DOHH2 (cell line): Measurements from ENCODE around the gene GPATCH8.

Source experiments
- H3F3A ChIP-seq: fragments of 200-600 bp; sonication (generic), shearing (Covaris generic); 2 replicates; pipeline ENCODE4 v1.6.0; 2016; ENCODE audit warnings: antibody characterized with exemption, mild to moderate bottlenecking; ENCODE audit not compliant: control insufficient read depth, insufficient read depth
- H3K27ac ChIP-seq: fragments of 200-600 bp; sonication (generic); 2 replicates; pipeline ENCODE4 v1.5.1; 2014; ENCODE audit warnings: low read depth, mild to moderate bottlenecking, low read length, moderate library complexity
- H3K27me3 ChIP-seq: fragments of 200-600 bp; sonication (generic); 2 replicates; pipeline ENCODE4 v1.6.1; 2014; ENCODE audit warnings: mild to moderate bottlenecking, low read length, mixed read lengths; ENCODE audit not compliant: control insufficient read depth
- H3K36me3 ChIP-seq: fragments of 200-600 bp; sonication (generic); 2 replicates; pipeline ENCODE4 v1.6.1; 2014; ENCODE audit warnings: mild to moderate bottlenecking, low read length, moderate library complexity, mixed read lengths; ENCODE audit not compliant: control insufficient read depth
- H3K4me1 ChIP-seq: fragments of 200-600 bp; sonication (generic); 2 replicates; pipeline ENCODE4 v1.6.1; 2014; ENCODE audit warnings: mild to moderate bottlenecking, low read length, mixed read lengths; ENCODE audit not compliant: control insufficient read depth
- H3K4me2 ChIP-seq: fragments of 200-600 bp; sonication (generic); 2 replicates; pipeline ENCODE4 v1.6.0; 2014; ENCODE audit warnings: mild to moderate bottlenecking, low read length, moderate library complexity
- H3K4me3 ChIP-seq: fragments of 200-600 bp; sonication (generic); 2 replicates; pipeline ENCODE4 v1.5.1; 2014; ENCODE audit warnings: mild to moderate bottlenecking, low read length, mixed read lengths
- H3K79me2 ChIP-seq: fragments of 200-600 bp; sonication (generic); 2 replicates; pipeline ENCODE4 v1.6.1; 2014; ENCODE audit warnings: mild to moderate bottlenecking, low read length, mixed read lengths; ENCODE audit not compliant: control insufficient read depth
- H3K9me2 ChIP-seq: fragments of 200-600 bp; sonication (generic); replicated peaks from 2 replicates; pipeline ENCODE4 v1.6.1; 2014; ENCODE audit warnings: mild to moderate bottlenecking, low read length, mixed read lengths; ENCODE audit not compliant: control insufficient read depth
- H3K9me3 ChIP-seq: fragments of 200-600 bp; sonication (generic); 2 replicates; pipeline ENCODE4 v1.6.1; 2014; ENCODE audit warnings: antibody characterized with exemption, low read length, mixed read lengths; ENCODE audit not compliant: control insufficient read depth, insufficient read depth
- H4K20me1 ChIP-seq: fragments of 200-600 bp; sonication (generic); 2 replicates; pipeline ENCODE4 v1.6.0; 2014; ENCODE audit warnings: low read depth, mild to moderate bottlenecking, antibody characterized with exemption, low read length, moderate library complexity; ENCODE audit not compliant: control insufficient read depth, insufficient read depth
- CTCF ChIP-seq: fragments of 200-600 bp; sonication (generic); IDR thresholded peaks from one replicate; pipeline ENCODE4 v1.5.1; 2014; ENCODE audit warnings: antibody characterized with exemption, mild to moderate bottlenecking, low read depth, low read length; ENCODE audit not compliant: poor library complexity, severe bottlenecking
- EZH2phosphoT487 ChIP-seq: fragments of 200-600 bp; sonication (generic); IDR thresholded peaks from 2 replicates; pipeline ENCODE4 v1.6.1; 2017; ENCODE audit warnings: borderline replicate concordance, mild to moderate bottlenecking, antibody characterized with exemption, low read length, moderate library complexity, mixed read lengths

The GPATCH8 gene

GRCh38 chr17:44502598-44503146, 534 bp downstream of the GPATCH8 start:
- peaks cover 35% of the 10 kb centered on the region for H3K36me3 ChIP-seq
- peaks cover 28% of the 10 kb centered on the region; the same call in 1 of the 2 replicates for H4K20me1 ChIP-seq
- H3K4me1 ChIP-seq, result peaks cover 47% of the 10 kb centered on the region
- no peaks in the 10 kb centered on the region for H3F3A ChIP-seq
- TF ChIP-seq EZH2phosphoT487 (no peak), CTCF (no peak)
- H3K27me3 ChIP-seq, result no peaks in the 10 kb centered on the region
- H3K4me3 ChIP-seq, result peak overlapping the region; percentile 95
- H3K79me2 ChIP-seq, result peaks cover 63% of the 10 kb centered on the region
- H3K27ac ChIP-seq, result peak overlapping the region; percentile 77
- H3K9me2 ChIP-seq, result no peaks in the 10 kb centered on the region
- H3K4me2 ChIP-seq, result peak overlapping the region; percentile 90
- no peaks in the 10 kb centered on the region for H3K9me3 ChIP-seq

GRCh38 chr17:44501866-44502375, 1.3 kb downstream of the GPATCH8 start:
- Histone ChIP-seq H3K4me3 (peak overlapping the region; percentile 95), H3F3A (no peaks in the 10 kb centered on the region), H3K4me1 (peaks cover 48% of the 10 kb centered on the region), H4K20me1 (peaks cover 29% of the 10 kb centered on the region), H3K79me2 (peaks cover 70% of the 10 kb centered on the region), H3K27me3 (no peaks in the 10 kb centered on the region), H3K9me2 (no peaks in the 10 kb centered on the region), H3K27ac (no peak overlapping the region), H3K4me2 (peak overlapping the region; percentile 90), H3K36me3 (peaks cover 36% of the 10 kb centered on the region), H3K9me3 (no peaks in the 10 kb centered on the region)
- TF ChIP-seq CTCF, result no peak

GRCh38 chr17:44499722-44500121, 3.5 kb downstream of the GPATCH8 start:
- no peak overlapping the region for H3K27ac ChIP-seq
- no peaks in the 10 kb centered on the region for H3K9me2 ChIP-seq
- H3K79me2 ChIP-seq, result peaks cover 92% of the 10 kb centered on the region
- TF ChIP-seq CTCF (no peak), EZH2phosphoT487 (no peak)
- peaks cover 37% of the 10 kb centered on the region for H4K20me1 ChIP-seq
- no peaks in the 10 kb centered on the region for H3K27me3 ChIP-seq
- no peaks in the 10 kb centered on the region for H3K9me3 ChIP-seq
- peaks cover 48% of the 10 kb centered on the region for H3K4me1 ChIP-seq
- H3K4me2 ChIP-seq, result peak overlapping the region; percentile 90
- H3F3A ChIP-seq, result no peaks in the 10 kb centered on the region
- peak overlapping the region; percentile 24 for H3K4me3 ChIP-seq
- peaks cover 40% of the 10 kb centered on the region for H3K36me3 ChIP-seq
